ENCODE data around the gene VAMP1. TPM values are rescaled to one million over a fixed set of nuclear protein-coding genes. Genes with fewer than 3 reads are reported as not detected.
"Not testable (repeated sequence)": the region's sequence is repeated elsewhere in the genome, so short reads cannot be mapped to it uniquely, and the experiment has no call there.

Gene VAMP1
- total and polyA plus RNA-seq, 2 donors (not counting 3 experiments of a cell fraction or from before 2014, with no cell fraction given), result 7.0 to 9.0 TPM

DNA sequence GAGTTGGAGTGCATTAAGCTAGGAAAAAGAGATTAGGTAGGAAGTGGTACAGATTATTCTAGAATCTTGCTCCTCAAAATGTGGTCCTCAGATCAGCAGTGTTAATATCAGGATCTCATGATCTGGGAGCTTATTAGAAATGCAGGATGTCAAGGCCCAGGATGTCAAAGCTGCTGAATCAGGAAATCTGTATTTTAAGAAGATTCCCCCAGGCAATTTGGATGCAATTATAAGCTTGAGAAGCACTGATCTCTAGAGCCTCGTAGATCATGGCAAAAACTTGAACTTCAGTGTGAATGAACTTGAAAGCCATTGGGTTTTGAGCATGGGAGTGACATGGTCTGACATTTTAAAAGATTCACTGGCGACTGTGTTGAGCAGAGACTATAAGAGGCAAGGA is 30.0 kb upstream of the VAMP1 start:
- dilution Hi-C loops (cut with MboI; ENCODE audit: extremely low pct_ligation_motif_present, low sequenced_read_pairs) (no loop called here), intact Hi-C loops (cut with micrococcal nuclease) (no loop called here)
- H3K9me3 ChIP-seq (replicated peaks; ENCODE audit: control insufficient read depth, insufficient read depth, low read length), result no peaks in the 10 kb centered on the region
- DNase-seq (ENCODE audit: low read depth, low spot score) (no peak), FAIRE-seq (no peak)
- H3K4me2 ChIP-seq (ENCODE audit: insufficient read depth, low read length), result no peak overlapping the region
- H3K9me1 ChIP-seq (replicated peaks; ENCODE audit: control insufficient read depth, extremely low read depth, insufficient read depth, low read length), result no peaks in the 10 kb centered on the region
- H3K79me2 ChIP-seq (ENCODE audit: control insufficient read depth, insufficient read depth, low read length), result peaks cover 52% of the 10 kb centered on the region
- ChIA-PET CTCF (interaction anchor here (0.9 to 1.3 kb wide), 4 partner anchors 10 to 35 kb away, joined by 3 to 4 read pairs (median 3); no protein-coding TSS in a partner anchor), POLR2A (interaction anchor here (0.7 to 1.1 kb wide), 2 partner anchors 19 to 30 kb away, joined by 3 read pairs; partner anchors contain the start of gene VAMP1)
- H3K9ac ChIP-seq (replicated peaks; ENCODE audit: extremely low read depth, insufficient read depth, low read length), result no peak overlapping the region
- peaks cover 2 to 3% of the 10 kb centered on the region in 2 experiments for H3K36me3 ChIP-seq (ENCODE audit: control insufficient read depth in 2 of 2, extremely low read depth in 1 of 2, insufficient read depth in 2 of 2, low read length in 2 of 2)
- H3K27me3 ChIP-seq (ENCODE audit: control insufficient read depth in 2 of 2, insufficient read depth in 2 of 2, low read length in 2 of 2), result no peaks in the 10 kb centered on the region
- no peak for TF ChIP-seq FOS (IDR thresholded peaks at IDR 0.05; ENCODE audit: borderline replicate concordance, insufficient read depth, low read length)
- H4K20me1 ChIP-seq (replicated peaks; ENCODE audit: control insufficient read depth, extremely low read depth, insufficient read depth, low read length), result no peaks in the 10 kb centered on the region
- no peak overlapping the region for H2AFZ ChIP-seq (ENCODE audit: low read depth, low read length)
- no peak overlapping the region for H3K4me3 ChIP-seq (replicated peaks in 1 of 3; ENCODE audit: insufficient read depth in 1 of 3, low read depth in 1 of 3, low read length in 3 of 3)
- H3K4me1 ChIP-seq (ENCODE audit: control insufficient read depth, extremely low read depth, insufficient read depth, low read length), result peaks cover 2% of the 10 kb centered on the region
- no peak overlapping the region for H3K27ac ChIP-seq (ENCODE audit: insufficient read depth, low read depth, low read length)
- BruUV-seq (replicated peaks), result no TSS peak

GRCh38 chr12:6497291-6497690 is 26.8 kb upstream of the VAMP1 start:
- H3K9me3 ChIP-seq (replicated peaks; ENCODE audit: control insufficient read depth, insufficient read depth, low read length); intact Hi-C loops (cut with micrococcal nuclease); H3K4me3 ChIP-seq (replicated peaks in 1 of 3; ENCODE audit: insufficient read depth in 1 of 3, low read depth in 1 of 3, low read length in 3 of 3); FAIRE-seq; BruUV-seq (replicated peaks); H3K27ac ChIP-seq (ENCODE audit: insufficient read depth, low read depth, low read length); H3K36me3 ChIP-seq (ENCODE audit: control insufficient read depth in 2 of 2, extremely low read depth in 1 of 2, insufficient read depth in 2 of 2, low read length in 2 of 2); H3K9me1 ChIP-seq (replicated peaks; ENCODE audit: control insufficient read depth, extremely low read depth, insufficient read depth, low read length); dilution Hi-C loops (cut with MboI; ENCODE audit: extremely low pct_ligation_motif_present, low sequenced_read_pairs); H2AFZ ChIP-seq (ENCODE audit: low read depth, low read length); H3K4me2 ChIP-seq (ENCODE audit: insufficient read depth, low read length); H4K20me1 ChIP-seq (replicated peaks; ENCODE audit: control insufficient read depth, extremely low read depth, insufficient read depth, low read length); H3K9ac ChIP-seq (replicated peaks; ENCODE audit: extremely low read depth, insufficient read depth, low read length); DNase-seq (ENCODE audit: low read depth, low spot score); H3K27me3 ChIP-seq (ENCODE audit: control insufficient read depth in 2 of 2, insufficient read depth in 2 of 2, low read length in 2 of 2): not testable (repeated sequence)
- H3K79me2 ChIP-seq (ENCODE audit: control insufficient read depth, insufficient read depth, low read length), result peaks cover 52% of the 10 kb centered on the region
- ChIA-PET CTCF (interaction anchor here (1.0 to 1.1 kb wide), 2 partner anchors 14 to 40 kb away, joined by 3 to 6 read pairs; no protein-coding TSS in a partner anchor), POLR2A (interaction anchor here (0.9 to 1.6 kb wide), 2 partner anchors 27 to 37 kb away, joined by 3 to 6 read pairs; partner anchors contain the start of genes GAPDH and VAMP1)
- H3K4me1 ChIP-seq (ENCODE audit: control insufficient read depth, extremely low read depth, insufficient read depth, low read length), result peaks cover 17% of the 10 kb centered on the region

Data from endothelial cell of umbilical vein (primary cell).